SU-DHL-6 (cell line): ENCODE data around the gene SPNS2.

ENCODE experiments used
- H2AFZ ChIP-seq: fragments of 200-600 bp; sonication (generic); 2 replicates; pipeline ENCODE4 v1.6.1; 2014; ENCODE audit warnings: low read depth, mild to moderate bottlenecking, moderate library complexity, mixed read lengths, antibody characterized with exemption, low read length; ENCODE audit not compliant: severe bottlenecking
- H3F3A ChIP-seq: fragments of 200-600 bp; shearing (Covaris generic); 2 replicates; pipeline ENCODE4 v1.6.0; 2016; ENCODE audit warnings: antibody characterized with exemption, mild to moderate bottlenecking; ENCODE audit not compliant: insufficient read depth
- H3K27ac ChIP-seq: fragments of 200-600 bp; sonication (generic); 2 replicates; pipeline ENCODE4 v1.5.1; 2016; ENCODE audit warnings: low read depth, mild to moderate bottlenecking, low read length, moderate library complexity, mixed read lengths
- H3K27me3 ChIP-seq: fragments of 200-600 bp; sonication (generic), shearing (Covaris generic); 2 replicates; pipeline ENCODE4 v1.6.0; 2014; ENCODE audit warnings: mild to moderate bottlenecking, low read length
- H3K36me3 ChIP-seq: fragments of 200-600 bp; sonication (generic); 2 replicates; pipeline ENCODE4 v1.6.1; 2014; ENCODE audit warnings: mild to moderate bottlenecking, low read length, mixed read lengths
- H3K4me2 ChIP-seq: fragments of 300-600, 200-600 bp; shearing (Covaris generic), sonication (generic); 2 replicates; pipeline ENCODE4 v1.6.0; 2014; ENCODE audit warnings: low read length, low read depth, mild to moderate bottlenecking; ENCODE audit not compliant: poor library complexity, severe bottlenecking
- H3K4me3 ChIP-seq: fragments of 200-600 bp; sonication (generic); 2 replicates; pipeline ENCODE4 v1.5.1; 2014; ENCODE audit warnings: antibody characterized with exemption, low read length, mild to moderate bottlenecking, mixed read lengths; ENCODE audit not compliant: insufficient read depth, poor library complexity, severe bottlenecking
- H3K79me2 ChIP-seq: fragments of 200-600 bp; sonication (generic); 2 replicates; pipeline ENCODE4 v1.6.1; 2014; ENCODE audit warnings: mild to moderate bottlenecking, low read length, moderate library complexity; ENCODE audit not compliant: insufficient read depth
- H3K9ac ChIP-seq: fragments of 200-600 bp; sonication (generic); 2 replicates; pipeline ENCODE4 v1.7.0; 2014; ENCODE audit warnings: mild to moderate bottlenecking, low read length
- H3K9me2 ChIP-seq: fragments of 200-600 bp; sonication (generic); replicated peaks from 2 replicates; pipeline ENCODE4 v1.6.1; 2014; ENCODE audit warnings: low read length; ENCODE audit not compliant: insufficient read depth
- H3K9me3 ChIP-seq: fragments of 200-600 bp; sonication (generic); 2 replicates; pipeline ENCODE4 v1.6.1; 2014; ENCODE audit warnings: low read length, mixed read lengths; ENCODE audit not compliant: insufficient read depth
- H4K20me1 ChIP-seq: fragments of 200-600 bp; sonication (generic); 2 replicates; pipeline ENCODE4 v1.6.1; 2014; ENCODE audit warnings: low read depth, mild to moderate bottlenecking, antibody characterized with exemption, low read length, moderate library complexity, mixed read lengths
- EZH2phosphoT487 ChIP-seq: fragments of 200-600 bp; sonication (generic), shearing (Covaris generic); conservative IDR thresholded peaks from 2 replicates; pipeline ENCODE4 v1.6.1; 2018; ENCODE audit warnings: mild to moderate bottlenecking, antibody characterized with exemption, low read length, moderate library complexity, mixed read lengths
- TF ChIP-seq, protein P1 (sequence below): fragments of 200-600 bp; sonication (generic); IDR thresholded peaks from one replicate; pipeline ENCODE4 v1.5.1; 2017; ENCODE audit warnings: antibody characterized with exemption, mild to moderate bottlenecking, low read length, moderate library complexity; ENCODE audit not compliant: insufficient read depth, poor library complexity, severe bottlenecking

Gene SPNS2

DNA sequence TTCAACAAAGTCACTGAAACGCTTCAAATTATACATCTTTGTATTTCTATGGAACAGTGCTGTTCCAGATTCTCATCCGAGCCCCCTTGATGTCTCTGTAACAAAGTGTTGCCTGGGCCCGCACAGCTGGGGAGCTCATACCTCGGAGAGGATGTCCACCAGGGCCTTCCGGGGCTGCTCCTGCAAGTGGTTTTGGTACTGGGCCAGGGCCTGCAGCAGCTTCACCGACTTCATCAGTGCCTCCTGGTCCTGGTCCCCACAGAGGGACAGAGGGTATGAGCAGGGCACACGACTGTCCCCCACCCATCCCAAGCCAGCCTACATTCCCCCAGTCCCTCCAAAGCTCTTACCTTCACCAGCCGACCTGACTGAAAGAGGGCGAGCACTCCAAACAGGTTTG lies 55.0 kb downstream of the SPNS2 start:
- no peaks in the 10 kb centered on the region for H3K36me3 ChIP-seq
- peaks cover 22% of the 10 kb centered on the region for H3K79me2 ChIP-seq
- peak overlapping the region; percentile 77 for H3K9ac ChIP-seq
- H3K4me3 ChIP-seq = peak overlapping the region; percentile 87
- H3K9me3 ChIP-seq = no peaks in the 10 kb centered on the region
- peak overlapping the region; percentile 93 for H3K4me2 ChIP-seq
- H4K20me1 ChIP-seq = no peaks in the 10 kb centered on the region
- no peak overlapping the region for H2AFZ ChIP-seq
- no peak for TF ChIP-seq EZH2phosphoT487
- TF ChIP-seq, protein P1, sequence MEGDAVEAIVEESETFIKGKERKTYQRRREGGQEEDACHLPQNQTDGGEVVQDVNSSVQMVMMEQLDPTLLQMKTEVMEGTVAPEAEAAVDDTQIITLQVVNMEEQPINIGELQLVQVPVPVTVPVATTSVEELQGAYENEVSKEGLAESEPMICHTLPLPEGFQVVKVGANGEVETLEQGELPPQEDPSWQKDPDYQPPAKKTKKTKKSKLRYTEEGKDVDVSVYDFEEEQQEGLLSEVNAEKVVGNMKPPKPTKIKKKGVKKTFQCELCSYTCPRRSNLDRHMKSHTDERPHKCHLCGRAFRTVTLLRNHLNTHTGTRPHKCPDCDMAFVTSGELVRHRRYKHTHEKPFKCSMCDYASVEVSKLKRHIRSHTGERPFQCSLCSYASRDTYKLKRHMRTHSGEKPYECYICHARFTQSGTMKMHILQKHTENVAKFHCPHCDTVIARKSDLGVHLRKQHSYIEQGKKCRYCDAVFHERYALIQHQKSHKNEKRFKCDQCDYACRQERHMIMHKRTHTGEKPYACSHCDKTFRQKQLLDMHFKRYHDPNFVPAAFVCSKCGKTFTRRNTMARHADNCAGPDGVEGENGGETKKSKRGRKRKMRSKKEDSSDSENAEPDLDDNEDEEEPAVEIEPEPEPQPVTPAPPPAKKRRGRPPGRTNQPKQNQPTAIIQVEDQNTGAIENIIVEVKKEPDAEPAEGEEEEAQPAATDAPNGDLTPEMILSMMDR = no peak
- H3K27me3 ChIP-seq = no peaks in the 10 kb centered on the region
- no peaks in the 10 kb centered on the region for H3F3A ChIP-seq
- no peaks in the 10 kb centered on the region for H3K9me2 ChIP-seq
- H3K27ac ChIP-seq = no peak overlapping the region

DNA sequence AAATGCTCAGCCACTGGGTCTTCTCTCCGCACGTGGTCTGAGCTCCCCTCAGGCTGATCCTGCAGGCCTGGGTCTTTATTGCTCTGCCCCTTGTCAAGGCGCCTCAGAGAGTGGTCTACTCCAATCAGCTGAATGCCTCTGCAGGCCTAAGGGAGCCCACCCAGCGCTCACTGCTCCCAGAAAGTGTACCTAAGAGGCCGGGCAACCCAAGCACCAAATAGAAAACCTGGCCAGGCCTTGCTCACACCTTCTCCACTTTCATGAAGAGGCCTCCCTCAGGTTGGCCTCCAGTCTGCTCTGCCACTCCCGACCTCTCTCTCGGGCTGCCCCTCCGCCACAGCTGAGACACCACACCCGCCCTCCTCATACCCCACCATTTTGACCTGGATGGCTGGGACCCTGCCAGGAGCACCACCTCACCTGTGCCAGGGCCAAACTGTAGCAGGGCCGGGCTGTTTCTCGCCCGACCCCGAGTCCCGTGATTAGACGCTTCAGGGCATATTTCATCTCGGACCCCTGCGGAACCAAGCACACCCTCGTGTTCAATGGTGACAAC lies 55.8 kb downstream of the SPNS2 start:
- Histone ChIP-seq H3K4me2 (peak overlapping the region; percentile 93), H3K9me3 (no peaks in the 10 kb centered on the region), H3K9ac (peak overlapping the region; percentile 77), H3K79me2 (peaks cover 22% of the 10 kb centered on the region), H3K36me3 (no peaks in the 10 kb centered on the region), H3K9me2 (no peaks in the 10 kb centered on the region), H3K4me3 (peak overlapping the region; percentile 87), H2AFZ (peak overlapping the region; percentile 15), H3F3A (no peaks in the 10 kb centered on the region), H3K27me3 (no peaks in the 10 kb centered on the region), H4K20me1 (no peaks in the 10 kb centered on the region), H3K27ac (peak overlapping the region; percentile 23; the same call in 1 of the 2 replicates)
- TF ChIP-seq, protein P1 = no peak
- TF ChIP-seq EZH2phosphoT487 = no peak

DNA sequence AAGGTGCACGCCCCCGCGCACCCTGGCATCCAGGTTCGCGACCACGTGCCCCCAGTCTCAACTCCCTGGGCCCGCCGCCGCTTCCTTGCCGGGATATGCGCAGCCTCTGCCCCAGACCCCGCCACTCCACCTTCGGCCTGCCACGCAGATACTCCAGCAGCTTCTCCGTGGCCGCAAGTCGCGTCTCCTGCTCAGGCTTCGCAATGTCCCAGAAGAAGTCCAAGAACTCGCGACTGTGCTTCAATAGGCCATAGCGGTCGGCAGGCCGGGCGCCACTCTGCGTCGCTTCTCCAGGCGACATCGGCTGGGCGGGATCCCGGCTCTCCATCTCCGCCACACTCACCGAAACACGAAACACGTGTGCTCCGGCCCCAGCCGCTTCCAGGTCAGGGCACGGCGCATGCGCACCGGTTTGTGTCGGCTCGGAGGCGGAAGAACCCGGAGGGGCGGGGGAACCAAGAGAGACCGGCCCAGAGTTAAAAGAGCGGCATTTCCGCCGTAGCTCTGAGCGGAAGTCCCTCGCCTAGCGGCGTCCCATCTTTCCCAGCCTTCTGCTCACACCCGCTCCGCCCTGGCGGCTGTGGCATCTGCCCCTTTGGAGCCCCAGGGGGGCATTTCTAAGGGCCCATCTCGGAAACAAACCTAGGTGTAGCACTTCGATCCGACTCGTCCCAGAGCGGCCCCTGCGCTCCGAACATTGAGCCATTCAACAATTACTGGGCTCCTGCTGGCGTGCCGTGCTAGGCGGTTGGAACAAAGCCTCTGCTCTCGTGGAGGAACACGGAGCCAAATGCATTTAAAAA lies 56.5 kb downstream of the SPNS2 start, which contains the start of gene MYBBP1A:
Gene MYBBP1A (minus strand): TSS at position 388 of the 803 bp plus-strand sequence. CDS start 60 bp downstream, at position 328.
- Histone ChIP-seq H3F3A (no peaks in the 10 kb centered on the region), H3K4me3 (peak within 1 kb of the TSS; percentile 87), H3K9ac (peak within 1 kb of the TSS; percentile 77), H3K27me3 (no peaks in the 10 kb centered on the region), H4K20me1 (no peaks in the 10 kb centered on the region), H3K79me2 (peaks cover 22% of the 10 kb centered on the region), H3K9me2 (no peaks in the 10 kb centered on the region), H3K36me3 (no peaks in the 10 kb centered on the region), H3K4me2 (peak within 1 kb of the TSS; percentile 93), H3K27ac (peak within 1 kb of the TSS; percentile 38), H2AFZ (peak within 1 kb of the TSS; percentile 91), H3K9me3 (no peaks in the 10 kb centered on the region)
- no peak for TF ChIP-seq EZH2phosphoT487
- TF ChIP-seq, protein P1 = no peak
